ENCODE data around the gene PRICKLE4. TPM values are rescaled to one million over a fixed set of nuclear protein-coding genes. Genes with fewer than 3 reads are reported as not detected.

PRICKLE4 gene
- total RNA-seq, 1 experiment from 2014 or later, result 0.70 TPM

- Histone ChIP-seq H2BK15ac (ENCODE audit: low read depth, low read length) (no peak overlapping the region), H3K4ac (ENCODE audit: low read depth, low read length) (no peak overlapping the region), H2BK5ac (ENCODE audit: insufficient read length, low read length) (no peak overlapping the region), H4K8ac (replicated peaks; ENCODE audit: insufficient read length, low read depth, low read length) (no peak overlapping the region), H3K4me2 (ENCODE audit: insufficient read depth, insufficient read length, low read length) (no peak overlapping the region), H4K20me1 (ENCODE audit: control insufficient read depth, insufficient read depth, insufficient read length) (no peaks in the 10 kb centered on the region), H2AFZ (ENCODE audit: low read length) (no peak overlapping the region), H2AK5ac (ENCODE audit: insufficient read length, low read length) (no peak overlapping the region), H3T11ph (ENCODE audit: low read length) (no peak overlapping the region), H2BK12ac (ENCODE audit: insufficient read length, low read depth, low read length) (no peak overlapping the region), H3K9ac (ENCODE audit: extremely low read depth, insufficient read length, low read length) (no peak overlapping the region), H3K23me2 (ENCODE audit: insufficient read length, low read depth, low read length, poor library complexity, severe bottlenecking) (no peaks in the 10 kb centered on the region), H3K18ac (ENCODE audit: insufficient read length, low read depth, low read length) (no peak overlapping the region), H3K9me3 (ENCODE audit: control insufficient read depth, low read depth, low read length) (no peaks in the 10 kb centered on the region), H3K4me1 (ENCODE audit: insufficient read depth, low read length) (no peaks in the 10 kb centered on the region), H2BK120ac (ENCODE audit: low read depth, low read length, poor library complexity, severe bottlenecking) (no peak overlapping the region), H3K56ac (ENCODE audit: insufficient read length, low read depth, low read length) (no peak overlapping the region), H4K91ac (ENCODE audit: insufficient read length, low read depth, low read length) (no peak overlapping the region), H3K27ac (ENCODE audit: insufficient read length, low read depth, low read length) (no peak overlapping the region), H3K23ac (ENCODE audit: insufficient read length, low read depth, low read length) (no peak overlapping the region), H4K5ac (ENCODE audit: insufficient read length, low read depth, low read length) (no peak overlapping the region), H3K14ac (ENCODE audit: insufficient read depth, low read length) (no peak overlapping the region), H3K79me1 (ENCODE audit: insufficient read depth, low read depth, low read length, poor library complexity, severe bottlenecking) (no peaks in the 10 kb centered on the region), H3K27me3 (ENCODE audit: insufficient read depth, low read length) (no peaks in the 10 kb centered on the region), H3K79me2 (ENCODE audit: insufficient read depth, low read length) (no peaks in the 10 kb centered on the region), H2BK20ac (ENCODE audit: low read depth, low read length, poor library complexity, severe bottlenecking) (no peak overlapping the region)
- WGBS (ENCODE audit: extremely low coverage, insufficient read length, low lambda C conversion rate), result no CpG with 5 or more reads among the region's 2 CpGs
- H3K27me3 Mint-ChIP-seq (ENCODE audit: low read depth), result no peaks in the 10 kb centered on the region
- no peak overlapping the region for H3K4me3 Mint-ChIP-seq
- peaks cover 0 to 4% (median 0%) of the 10 kb centered on the region in 3 experiments; a peak in 3 of 7 replicates for H3K36me3 Mint-ChIP-seq (ENCODE audit: insufficient read depth in 1 of 3, low read depth in 3 of 3)
- H3K4me1 Mint-ChIP-seq, result peaks cover 0 to 1% of the 10 kb centered on the region in 2 experiments; a peak in 1 of 4 replicates
- H3K27ac Mint-ChIP-seq, result peak overlapping the region in 1 of 3 experiments; percentile 54; a peak in 1 of 7 replicates
- TF ChIP-seq CTCF (conservative IDR thresholded peaks at IDR 0.05), result no peak
- H3K9me3 Mint-ChIP-seq, result no peaks in the 10 kb centered on the region
- DNase-seq, result no peak
These were observed 32.9 kb downstream of the PRICKLE4 start for GRCh38 chr6:41813469-41813868.
